ENCODE measurements around the gene WNT9B. TPM values are rescaled to one million over a fixed set of nuclear protein-coding genes. Genes with fewer than 3 reads are reported as not detected.
A peak's percentile ranks its signal among the peaks of the same experiment; 100 is the strongest.

The WNT9B gene
- total RNA-seq, 1 donor from 2014 or later, result 2.0 TPM

DNA sequence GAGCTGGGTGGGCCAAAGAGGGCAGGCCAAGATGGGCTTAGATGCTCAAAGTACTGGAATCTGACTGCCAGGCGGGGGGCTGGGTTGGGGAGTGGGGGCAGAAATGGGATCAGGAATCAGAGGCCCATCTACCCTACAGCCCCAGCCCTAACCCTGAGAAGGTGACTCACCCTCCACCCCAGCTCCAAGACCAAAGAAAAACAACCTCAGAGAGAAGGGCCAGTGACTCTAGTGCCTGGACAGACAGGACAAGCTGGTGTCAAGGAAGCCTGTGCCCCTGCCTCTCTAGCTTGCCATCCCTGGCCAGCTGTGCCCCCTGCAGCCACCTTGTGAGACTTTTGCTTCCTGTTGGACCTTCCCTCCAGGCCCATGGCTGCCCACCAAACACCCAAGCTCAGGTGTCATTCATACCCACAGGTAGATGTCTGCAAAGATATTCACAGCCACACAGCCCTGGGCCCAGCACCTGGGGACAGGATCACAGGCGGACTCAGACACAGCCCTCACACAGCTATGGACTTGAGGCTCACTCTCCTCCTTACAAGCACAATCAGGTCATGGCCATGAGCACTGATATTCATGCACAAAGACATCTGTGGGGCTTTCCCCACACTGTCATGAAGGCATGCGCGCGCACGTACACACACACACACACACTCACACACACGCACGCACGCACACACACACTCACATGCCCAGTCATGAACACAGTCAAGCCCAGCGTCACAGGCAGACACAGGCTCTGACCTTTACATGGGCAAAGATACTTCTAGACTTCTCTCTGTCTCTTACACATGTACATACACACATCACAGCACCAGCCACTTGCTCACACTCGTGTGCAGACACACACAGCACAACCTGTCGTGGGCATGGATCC, 35.7 kb upstream of the WNT9B start:
- no peaks in the 10 kb centered on the region for H3K36me3 Mint-ChIP-seq
- TF ChIP-seq, protein P1, sequence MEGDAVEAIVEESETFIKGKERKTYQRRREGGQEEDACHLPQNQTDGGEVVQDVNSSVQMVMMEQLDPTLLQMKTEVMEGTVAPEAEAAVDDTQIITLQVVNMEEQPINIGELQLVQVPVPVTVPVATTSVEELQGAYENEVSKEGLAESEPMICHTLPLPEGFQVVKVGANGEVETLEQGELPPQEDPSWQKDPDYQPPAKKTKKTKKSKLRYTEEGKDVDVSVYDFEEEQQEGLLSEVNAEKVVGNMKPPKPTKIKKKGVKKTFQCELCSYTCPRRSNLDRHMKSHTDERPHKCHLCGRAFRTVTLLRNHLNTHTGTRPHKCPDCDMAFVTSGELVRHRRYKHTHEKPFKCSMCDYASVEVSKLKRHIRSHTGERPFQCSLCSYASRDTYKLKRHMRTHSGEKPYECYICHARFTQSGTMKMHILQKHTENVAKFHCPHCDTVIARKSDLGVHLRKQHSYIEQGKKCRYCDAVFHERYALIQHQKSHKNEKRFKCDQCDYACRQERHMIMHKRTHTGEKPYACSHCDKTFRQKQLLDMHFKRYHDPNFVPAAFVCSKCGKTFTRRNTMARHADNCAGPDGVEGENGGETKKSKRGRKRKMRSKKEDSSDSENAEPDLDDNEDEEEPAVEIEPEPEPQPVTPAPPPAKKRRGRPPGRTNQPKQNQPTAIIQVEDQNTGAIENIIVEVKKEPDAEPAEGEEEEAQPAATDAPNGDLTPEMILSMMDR (IDR thresholded peaks at IDR 0.05; ENCODE audit: unreplicated experiment), result no peak
- no peak for DNase-seq (ENCODE audit: low spot score in 2 of 2, unreplicated experiment in 2 of 2)
- H3K9me3 Mint-ChIP-seq, result no peaks in the 10 kb centered on the region
- H3K4me3 Mint-ChIP-seq, result peak overlapping the region; percentile 91
- H3K4me1 Mint-ChIP-seq, result peaks cover 85% of the 10 kb centered on the region
- H3K27ac Mint-ChIP-seq, result peak overlapping the region; percentile 96
- peaks cover 40% of the 10 kb centered on the region for H3K27me3 Mint-ChIP-seq (ENCODE audit: low read depth)

GRCh38 chr17:46817151-46817900, 34.1 kb upstream of the WNT9B start:
- TF ChIP-seq, protein P1 (IDR thresholded peaks at IDR 0.05; ENCODE audit: unreplicated experiment), result no peak
- Mint-ChIP-seq H3K36me3 (no peaks in the 10 kb centered on the region), H3K27me3 (ENCODE audit: low read depth) (peaks cover 56% of the 10 kb centered on the region), H3K27ac (peak overlapping the region; percentile 96), H3K4me3 (peak overlapping the region; percentile 91), H3K9me3 (no peaks in the 10 kb centered on the region), H3K4me1 (peaks cover 82% of the 10 kb centered on the region)
- no peak for DNase-seq (ENCODE audit: low spot score in 2 of 2, unreplicated experiment in 2 of 2)

DNA sequence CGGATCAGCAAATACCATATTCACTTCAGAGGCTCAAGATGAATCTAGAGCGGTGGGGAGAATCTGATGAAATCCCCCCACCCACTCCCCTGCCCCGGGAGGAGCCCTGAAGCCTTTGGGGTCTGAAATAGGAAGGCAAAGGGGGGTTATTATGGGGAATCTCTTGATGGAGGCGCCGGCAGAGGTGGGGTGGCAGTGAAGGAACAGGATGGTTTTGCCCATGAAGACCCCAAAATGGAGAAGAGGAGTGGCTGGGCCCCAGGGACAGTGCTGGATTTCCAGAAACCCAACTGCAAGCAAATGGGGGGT, 33.5 kb upstream of the WNT9B start:
- peaks cover 76% of the 10 kb centered on the region for H3K4me1 Mint-ChIP-seq
- TF ChIP-seq, protein P1 (IDR thresholded peaks at IDR 0.05; ENCODE audit: unreplicated experiment), result no peak
- peak overlapping the region; percentile 96 for H3K27ac Mint-ChIP-seq
- DNase-seq (ENCODE audit: low spot score in 2 of 2, unreplicated experiment in 2 of 2), result no peak
- H3K9me3 Mint-ChIP-seq, result no peaks in the 10 kb centered on the region
- peaks cover 59% of the 10 kb centered on the region for H3K27me3 Mint-ChIP-seq (ENCODE audit: low read depth)
- H3K4me3 Mint-ChIP-seq, result peak overlapping the region; percentile 91
- no peaks in the 10 kb centered on the region for H3K36me3 Mint-ChIP-seq

- peaks cover 71% of the 10 kb centered on the region for H3K4me1 Mint-ChIP-seq
- H3K36me3 Mint-ChIP-seq, result no peaks in the 10 kb centered on the region
- DNase-seq (ENCODE audit: low spot score in 2 of 2, unreplicated experiment in 2 of 2), result peak in 1 of 2 experiments; percentile 48
Measured at GRCh38 chr17:46818316-46818928, 33.0 kb upstream of the WNT9B start, which contains the start of gene WNT3. WNT3 (minus strand) TSS chr17:46818692; CDS start chr17:46818597, 95 bp downstream.

More at GRCh38 chr17:46818316-46818928, 33.0 kb upstream of the WNT9B start, which contains the start of gene WNT3:
- Mint-ChIP-seq H3K27me3 (ENCODE audit: low read depth) (peaks cover 59% of the 10 kb centered on the region), H3K9me3 (no peaks in the 10 kb centered on the region), H3K4me3 (peak within 1 kb of the TSS; percentile 91), H3K27ac (peak within 1 kb of the TSS; percentile 96)
- TF ChIP-seq, protein P1 (IDR thresholded peaks at IDR 0.05; ENCODE audit: unreplicated experiment), result no peak
